Lower leg skin (tissue), 4 donors: ENCODE measurements around the gene KCTD15. TPM values are rescaled to one million over a fixed set of nuclear protein-coding genes. Genes with fewer than 3 reads are reported as not detected.

ENCODE experiments used
- DNase-seq, 2 donors: peaks; one replicate each; pipeline ENCODE4 v3.0.0-alpha.2; 2019; ENCODE audit warnings: low spot score in 2 of 2
- H3K4me3 ChIP-seq: fragments of 200-600 bp; sonication (generic); 2 replicates; pipeline ENCODE4 v1.5.1; 2017; ENCODE audit warnings: mild to moderate bottlenecking, low read depth; ENCODE audit not compliant: poor library complexity, severe bottlenecking
- POLR2A ChIP-seq, 2 donors: fragments of 450-650 bp; IDR thresholded peaks; one replicate each; pipeline ENCODE4 v1.6.1; 2016 to 2017; ENCODE audit warnings: antibody characterized with exemption in 2 of 2, mild to moderate bottlenecking in 1 of 2, moderate library complexity in 1 of 2
- WGBS, 2 donors: methylation state at CpG; one replicate each; pipeline ENCODE4 v1.1.5; 2018; 5-methylcytosine and 5-hydroxymethylcytosine counted together
- intact Hi-C: fragments of 100-400 bp; cut with DNase I; formaldehyde crosslinking; loops from one replicate; pipeline ENCODE4 v1.15.0; 2023; ENCODE audit warnings: low total_unique reads
- total RNA-seq, 4 donors: library from RNA; depleted of rRNA; stranded (reverse); fragments of >200 nt; gene quantifications; one replicate each; pipeline ENCODE4 v1.1.0, GENCODE V29; 2016
- TF ChIP-seq, protein P1 (sequence below), 3 donors: fragments of 450-650 bp; IDR thresholded peaks; one replicate each; pipeline ENCODE4 v1.5.1; 2016; ENCODE audit warnings: antibody characterized with exemption in 3 of 3, mild to moderate bottlenecking in 3 of 3, moderate library complexity in 2 of 3

The KCTD15 gene
- total RNA-seq, 4 donors from 2014 or later, result 140 to 190 (median 164) TPM

- intact Hi-C loops, result no loop called here
- TF ChIP-seq, protein P1, sequence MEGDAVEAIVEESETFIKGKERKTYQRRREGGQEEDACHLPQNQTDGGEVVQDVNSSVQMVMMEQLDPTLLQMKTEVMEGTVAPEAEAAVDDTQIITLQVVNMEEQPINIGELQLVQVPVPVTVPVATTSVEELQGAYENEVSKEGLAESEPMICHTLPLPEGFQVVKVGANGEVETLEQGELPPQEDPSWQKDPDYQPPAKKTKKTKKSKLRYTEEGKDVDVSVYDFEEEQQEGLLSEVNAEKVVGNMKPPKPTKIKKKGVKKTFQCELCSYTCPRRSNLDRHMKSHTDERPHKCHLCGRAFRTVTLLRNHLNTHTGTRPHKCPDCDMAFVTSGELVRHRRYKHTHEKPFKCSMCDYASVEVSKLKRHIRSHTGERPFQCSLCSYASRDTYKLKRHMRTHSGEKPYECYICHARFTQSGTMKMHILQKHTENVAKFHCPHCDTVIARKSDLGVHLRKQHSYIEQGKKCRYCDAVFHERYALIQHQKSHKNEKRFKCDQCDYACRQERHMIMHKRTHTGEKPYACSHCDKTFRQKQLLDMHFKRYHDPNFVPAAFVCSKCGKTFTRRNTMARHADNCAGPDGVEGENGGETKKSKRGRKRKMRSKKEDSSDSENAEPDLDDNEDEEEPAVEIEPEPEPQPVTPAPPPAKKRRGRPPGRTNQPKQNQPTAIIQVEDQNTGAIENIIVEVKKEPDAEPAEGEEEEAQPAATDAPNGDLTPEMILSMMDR (IDR thresholded peaks at IDR 0.05), result no peak
- no peak for TF ChIP-seq POLR2A (IDR thresholded peaks at IDR 0.05)
- peak in 1 of 2 donors; percentile 80 for DNase-seq
- no peak overlapping the region for H3K4me3 ChIP-seq
- WGBS, 2 donors, result 31 to 40% methylated on average over 10 of the region's 10 CpGs
Measured at GRCh38 chr19:33819506-33819879, 22.8 kb downstream of the KCTD15 start.

GRCh38 chr19:33819880-33820781 is 23.5 kb downstream of the KCTD15 start:
- peak; percentile 91 to 97 for DNase-seq
- H3K4me3 ChIP-seq, result no peak overlapping the region
- WGBS, 2 donors, result 2 to 4% methylated on average over 40 to 45 of the region's 61 CpGs
- TF ChIP-seq, protein P1 (IDR thresholded peaks at IDR 0.05), result no peak
- TF ChIP-seq POLR2A (IDR thresholded peaks at IDR 0.05), result no peak
- intact Hi-C loops, result loop anchor here (5.0 kb wide), 1 partner anchor 643 kb away; no protein-coding TSS in a partner anchor

DNA sequence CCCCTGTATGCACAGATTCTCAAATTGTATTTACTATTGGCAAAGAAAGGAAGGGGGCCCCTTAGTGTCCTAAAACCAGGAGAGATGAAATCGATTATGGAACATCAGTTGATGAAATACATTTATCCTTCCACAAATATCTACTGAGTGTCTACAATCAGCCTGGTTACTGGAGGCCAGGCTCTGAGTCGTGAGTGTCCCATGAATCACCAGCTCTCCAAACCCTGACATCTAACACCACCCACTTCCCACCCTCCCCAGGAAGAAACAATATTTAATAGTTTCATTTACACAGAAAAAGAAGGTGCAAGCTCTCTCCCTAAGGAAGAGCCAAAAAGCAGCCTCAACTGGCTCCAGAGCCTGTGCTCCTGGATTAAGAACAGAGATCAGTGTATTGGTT is 25.2 kb downstream of the KCTD15 start:
- TF ChIP-seq POLR2A (IDR thresholded peaks at IDR 0.05), result no peak
- TF ChIP-seq, protein P1 (IDR thresholded peaks at IDR 0.05), result no peak
- DNase-seq, result no peak
- WGBS, 2 donors, result 43% methylated on average over 2 of the region's 2 CpGs
- no peak overlapping the region for H3K4me3 ChIP-seq
- intact Hi-C loops, result loop anchor here (5.0 kb wide), 1 partner anchor 645 kb away; no protein-coding TSS in a partner anchor

DNA sequence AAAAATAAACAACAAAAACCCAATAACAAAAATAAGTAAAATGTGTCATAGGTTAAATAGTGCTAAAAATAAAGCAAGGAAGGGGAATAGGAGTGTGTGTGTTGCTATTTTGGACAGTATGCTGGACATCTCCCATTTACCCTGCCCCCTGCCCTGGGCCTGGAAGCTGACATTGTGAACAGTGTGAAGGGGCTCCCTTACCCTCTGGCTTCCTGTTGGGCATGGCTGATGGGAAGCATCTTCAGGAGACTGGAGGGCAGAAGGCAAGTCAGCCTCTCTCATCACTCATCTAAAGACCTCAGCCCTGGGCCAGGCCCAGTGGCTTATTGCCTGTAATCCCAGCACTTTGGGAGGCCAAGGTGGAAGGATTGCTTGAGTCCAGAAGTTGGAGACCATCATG is 26.7 kb downstream of the KCTD15 start:
- no peak overlapping the region for H3K4me3 ChIP-seq
- intact Hi-C loops, result loop anchor here (5.0 kb wide), 1 partner anchor 646 kb away; no protein-coding TSS in a partner anchor
- DNase-seq, result peak in 1 of 2 donors; percentile 31
- TF ChIP-seq, protein P1 (IDR thresholded peaks at IDR 0.05), result no peak
- no peak for TF ChIP-seq POLR2A (IDR thresholded peaks at IDR 0.05)

DNA sequence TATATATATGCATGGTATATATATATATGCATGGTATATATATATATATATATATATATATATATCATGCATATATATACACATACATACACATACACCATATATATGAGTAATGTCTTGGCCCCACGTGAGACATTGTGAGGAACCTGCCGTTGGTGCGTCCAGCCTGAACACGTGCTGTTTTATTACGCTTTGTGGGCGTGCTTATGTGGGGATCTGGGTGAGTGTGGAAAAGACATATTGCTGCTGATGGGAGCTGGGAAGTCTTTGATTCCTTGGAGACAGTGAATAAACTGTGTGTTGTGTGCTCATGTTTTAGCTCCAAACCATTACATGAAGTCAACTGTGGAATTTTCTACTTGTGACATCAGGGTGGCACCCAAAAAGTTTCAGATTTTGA is 28.9 kb downstream of the KCTD15 start:
- peak in 1 of 2 donors; percentile 12 for DNase-seq
- intact Hi-C loops, result no loop called here
- 63 to 78% methylated on average over 5 to 6 of the region's 6 CpGs for WGBS, 2 donors
- TF ChIP-seq, protein P1 (IDR thresholded peaks at IDR 0.05), result no peak
- no peak for TF ChIP-seq POLR2A (IDR thresholded peaks at IDR 0.05)
- H3K4me3 ChIP-seq, result no peak overlapping the region
